Ovary (tissue), 10 donors: ENCODE results near the gene LEAP2. TPM values are rescaled to one million over a fixed set of nuclear protein-coding genes. Genes with fewer than 3 reads are reported as not detected.

Experiments
- DNase-seq, 5 donors: peaks; one replicate each; pipeline ENCODE4 v3.0.0-alpha.2; 2019 to 2020
- H3K27ac ChIP-seq, 2 donors: fragments of 200-600 bp; one replicate each; pipeline versions ENCODE4 v1.5.1 to v1.8.0; 2019 to 2022
- H3K27me3 ChIP-seq: fragments of 200-600 bp; one replicate; pipeline ENCODE4 v1.8.0; 2022
- H3K36me3 ChIP-seq: fragments of 200-600 bp; sonication (generic); one replicate; pipeline ENCODE4 v1.5.1; 2019
- H3K4me1 ChIP-seq: one replicate; pipeline ENCODE4 v1.8.1; 2013; ENCODE audit warnings: mild to moderate bottlenecking, moderate library complexity; ENCODE audit not compliant: insufficient read depth
- H3K4me3 ChIP-seq: fragments of 200-600 bp; sonication (generic); one replicate; pipeline ENCODE4 v1.5.1; 2017
- H3K9me3 ChIP-seq, 2 donors: fragments of 200-600 bp in 1 of 2; sonication (generic) in 1 of 2; one replicate each; pipeline versions ENCODE4 v1.5.1 to v1.8.1; 2013 to 2019; ENCODE audit warnings: mild to moderate bottlenecking in 1 of 2, moderate library complexity in 1 of 2
- CTCF ChIP-seq, 3 donors: fragments of 450-650 bp in 2 of 3; fragments of 200-600 bp in 1 of 3; IDR thresholded peaks; one replicate each; pipeline versions ENCODE4 v1.5.1 to v1.8.0; 2016 to 2022; ENCODE audit warnings: antibody characterized with exemption in 3 of 3, mild to moderate bottlenecking in 1 of 3
- EP300 ChIP-seq: sonication (generic); formaldehyde crosslinking; IDR thresholded peaks from one replicate; pipeline ENCODE4 v1.6.1; 2017; ENCODE audit warnings: antibody characterized with exemption
- POLR2A ChIP-seq: fragments of 450-650 bp; IDR thresholded peaks from one replicate; pipeline ENCODE4 v1.6.1; 2017; ENCODE audit warnings: antibody characterized with exemption, mild to moderate bottlenecking, moderate library complexity
- WGBS, 3 donors: extraction: QIAGEN DNeasy Blood & Tissue Kit in 1 of 3; methylation state at CpG; one replicate each; pipeline versions ENCODE4 v1.1.5 to v1.1.7; 2013 to 2017; 5-methylcytosine and 5-hydroxymethylcytosine counted together
- intact Hi-C, 4 donors: fragments of 100-400 bp; cut with DNase I; formaldehyde crosslinking; loops; one replicate each; pipeline versions ENCODE4 v1.11.0 to v1.15.1; 2022 to 2023
- long read RNA-seq, 3 donors: library from polyadenylated mRNA in 2 of 3; unstranded in 2 of 3; transcript quantifications; one replicate each; pipeline ENCODE4 v2.0.0 and lab custom pipeline, GENCODE V29; 2021 to 2026
- polyA plus RNA-seq, 2 donors: library from polyadenylated mRNA; stranded (reverse); fragments of 200-250 nt in 1 of 2; fragments of 350-450 nt in 1 of 2; fragmentation: Illumina TruSeq in 1 of 2; extraction: RNeasy Lipid Tissue Mini Kit (QIAGEN cat#74804) in 1 of 2; gene quantifications; one replicate each; pipeline ENCODE4 v1.2.3, GENCODE V29; 2013 to 2014
- total RNA-seq, 7 donors: library from RNA; depleted of rRNA in 2 of 7; stranded (reverse); fragments of >200 nt in 2 of 7; fragmentation: NEBNext Ultra II Directional in 3 of 7; extraction: Animal tissue kit (Norgen Biotek cat#: 25700) in 3 of 7; gene quantifications; one replicate each; pipeline versions ENCODE4 v1.1.0 to v1.2.4, GENCODE V29; 2016 to 2023
- donor health status: DM: no; HTN: no; CAD: no; lungs with moderate emphysema.
- donor health status: DM: no; HTN: no; CAD: no.
- donor health status: Bipolar disorder and iron deficiency.
- donor health status: DM: yes; HTN: yes; CAD: no.
- donor health status: DM: no; HTN: no; CAD: no.
- donor health status: DM: yes; HTN: yes; CAD: no.

Gene LEAP2
- total RNA-seq (1 to 10 TPM; 1.0 to 2.2 (median 1.3) TPM), polyA plus RNA-seq (1 to 10 TPM in 1 of 2 donors, under 1 TPM in 1; 0.64 to 1.3 TPM)
- long read RNA-seq, donor 1, partial matches to known transcripts: 0 of 7 reads
- long read RNA-seq, donor 1, other reads (novel, unspliced or antisense): 6 of 7 reads
- long read RNA-seq, donor 2, partial matches to known transcripts: 0 of 2 reads
- long read RNA-seq, donor 2, other reads (novel, unspliced or antisense): 0 of 2 reads
- long read RNA-seq, donor 3, partial matches to known transcripts: 0 of 2 reads
- long read RNA-seq, donor 3, other reads (novel, unspliced or antisense): 2 of 2 reads

GRCh38 chr5:132873119-132873929 lies at the start of gene LEAP2:
LEAP2 (plus strand) TSS chr5:132873668; CDS start chr5:132873695, 27 bp downstream.
- no peak for DNase-seq
- H3K4me3 ChIP-seq: no peak within 1 kb of the TSS
- H3K27ac ChIP-seq: no peak within 1 kb of the TSS
- intact Hi-C loops: no loop called here
- H3K4me1 ChIP-seq: no peaks in the 10 kb centered on the region
- TF ChIP-seq EP300 (no peak), POLR2A (no peak), CTCF (IDR thresholded peaks at IDR 0.05) (no peak)
- 61 to 66% (median 61%) methylated on average over 6 of the region's 6 CpGs for WGBS, 3 donors
- no peaks in the 10 kb centered on the region for H3K36me3 ChIP-seq
- H3K27me3 ChIP-seq: no peaks in the 10 kb centered on the region
- H3K9me3 ChIP-seq: no peaks in the 10 kb centered on the region

- no peak for DNase-seq
- H3K4me3 ChIP-seq: no peak overlapping the region
- intact Hi-C loops: loop anchor here in 2 of 4 donors (5.0 to 10.0 kb wide), 2 partner anchors 47 to 440 kb away; partner anchors contain the start of gene SEPTIN8 (in 1 of the 2)
- H3K27ac ChIP-seq: no peak overlapping the region
- no peaks in the 10 kb centered on the region for H3K27me3 ChIP-seq
- H3K4me1 ChIP-seq: peaks cover 8% of the 10 kb centered on the region
- TF ChIP-seq POLR2A (no peak), CTCF (IDR thresholded peaks at IDR 0.05) (no peak), EP300 (no peak)
- no peaks in the 10 kb centered on the region for H3K36me3 ChIP-seq
- 93 to 95% (median 95%) methylated on average over 3 of the region's 3 CpGs for WGBS, 3 donors
- H3K9me3 ChIP-seq: no peaks in the 10 kb centered on the region
Observed at GRCh38 chr5:132824426-132824825, 49.0 kb upstream of the LEAP2 start.

GRCh38 chr5:132825033-132825833 lies 48.2 kb upstream of the LEAP2 start:
- intact Hi-C loops: loop anchor here in 2 of 4 donors (10.0 kb wide), 1 partner anchor 440 kb away; no protein-coding TSS in a partner anchor
- 68 to 84% (median 77%) methylated on average over 62 to 71 of the region's 71 CpGs for WGBS, 3 donors
- no peaks in the 10 kb centered on the region for H3K27me3 ChIP-seq
- H3K27ac ChIP-seq: no peak overlapping the region
- H3K4me1 ChIP-seq: peaks cover 8% of the 10 kb centered on the region
- H3K9me3 ChIP-seq: no peaks in the 10 kb centered on the region
- no peaks in the 10 kb centered on the region for H3K36me3 ChIP-seq
- no peak overlapping the region for H3K4me3 ChIP-seq
- TF ChIP-seq EP300: no peak
- TF ChIP-seq POLR2A: no peak
- TF ChIP-seq CTCF (IDR thresholded peaks at IDR 0.05): no peak
- DNase-seq: peak in 1 of 5 donors; percentile 19

- Histone ChIP-seq H3K27ac (no peak overlapping the region), H3K36me3 (no peaks in the 10 kb centered on the region), H3K27me3 (no peaks in the 10 kb centered on the region), H3K9me3 (no peaks in the 10 kb centered on the region), H3K4me3 (no peak overlapping the region), H3K4me1 (peaks cover 8% of the 10 kb centered on the region)
- 56 to 87% (median 75%) methylated on average over 43 of the region's 43 CpGs for WGBS, 3 donors
- intact Hi-C loops: loop anchor here in 2 of 4 donors (10.0 kb wide), 1 partner anchor 441 kb away; no protein-coding TSS in a partner anchor
- no peak for TF ChIP-seq CTCF (IDR thresholded peaks at IDR 0.05)
- no peak for TF ChIP-seq POLR2A
- no peak for TF ChIP-seq EP300
- peak in 1 of 5 donors; percentile 23 for DNase-seq
Observed at GRCh38 chr5:132825834-132826391, 47.6 kb upstream of the LEAP2 start.
